GM12891 (cell line): ENCODE measurements around the gene HBM.
"Not testable (repeated sequence)": the region's sequence is repeated elsewhere in the genome, so short reads cannot be mapped to it uniquely, and the experiment has no call there.

Experiments
- DNase-seq: peaks from one replicate; pipeline ENCODE4 v3.0.0; 2011; ENCODE audit warnings: low spot score; ENCODE audit not compliant: insufficient read length
- FAIRE-seq: peaks from 2 replicates; lab custom pipeline; 2011; peaks lifted over from hg19 to GRCh38; lab: Jason Lieb, UNC
- PAX5 ChIP-seq: IDR thresholded peaks from 2 replicates; pipeline ENCODE4 v1.6.1; 2011; ENCODE audit warnings: low read length, moderate library complexity, mild to moderate bottlenecking; ENCODE audit not compliant: insufficient read depth, severe bottlenecking
- POLR2A ChIP-seq: IDR thresholded peaks from 2 replicates; pipeline ENCODE4 v1.6.1; 2011; ENCODE audit warnings: low read depth, low read length, control low read depth
- POLR2AphosphoS5 ChIP-seq: IDR thresholded peaks from 2 replicates; pipeline ENCODE4 v1.6.1; 2011; ENCODE audit warnings: low read depth, low read length, control low read depth
- POU2F2 ChIP-seq: IDR thresholded peaks from 2 replicates; pipeline ENCODE4 v1.6.1; 2011; ENCODE audit warnings: low read depth, mild to moderate bottlenecking, control low read depth, low read length, moderate library complexity
- SPI1 ChIP-seq: IDR thresholded peaks from 2 replicates; pipeline ENCODE4 v1.6.1; 2011; ENCODE audit warnings: low read depth, low read length, control low read depth
- TAF1 ChIP-seq: IDR thresholded peaks from 2 replicates; pipeline ENCODE4 v1.6.1; 2011; ENCODE audit warnings: low read depth, low read length, control low read depth

Gene HBM

GRCh38 chr16:170788-171187 lies 5.0 kb downstream of the HBM start:
- TF ChIP-seq TAF1 (no peak), POLR2A (no peak), SPI1 (no peak), PAX5 (no peak), POU2F2 (no peak), POLR2AphosphoS5 (no peak)
- FAIRE-seq (no peak), DNase-seq (no peak)

- not testable (repeated sequence) for FAIRE-seq, DNase-seq
These were observed 6.7 kb downstream of the HBM start, which contains the start of gene HBA2 for GRCh38 chr16:172374-172941. HBA2 (plus strand) TSS chr16:172876; CDS start chr16:172913, 37 bp downstream.

- not testable (repeated sequence) for DNase-seq, FAIRE-seq
These were observed 7.6 kb downstream of the HBM start for GRCh38 chr16:173211-173854.

- DNase-seq, FAIRE-seq: not testable (repeated sequence)
These were observed 8.4 kb downstream of the HBM start for GRCh38 chr16:173928-174769.

GRCh38 chr16:175011-175949 lies 9.5 kb downstream of the HBM start:
- FAIRE-seq (no peak), DNase-seq (no peak)
- TF ChIP-seq TAF1 (no peak), PAX5 (no peak), POU2F2 (no peak), SPI1 (no peak)

- not testable (repeated sequence) for FAIRE-seq, DNase-seq
These were observed 10.2 kb downstream of the HBM start for GRCh38 chr16:176006-176405.

GRCh38 chr16:176477-177382 lies 11.0 kb downstream of the HBM start, which contains the start of gene HBA1:
HBA1 (plus strand) TSS chr16:176680; CDS start chr16:176717, 37 bp downstream.
- DNase-seq, FAIRE-seq: not testable (repeated sequence)

GRCh38 chr16:177394-177822 lies 11.6 kb downstream of the HBM start:
- DNase-seq (no peak), FAIRE-seq (no peak)
- no peak for TF ChIP-seq SPI1
- TF ChIP-seq POLR2A = no peak
- TF ChIP-seq POLR2AphosphoS5 = no peak
- no peak for TF ChIP-seq PAX5
- no peak for TF ChIP-seq POU2F2
- no peak for TF ChIP-seq TAF1

- DNase-seq (no peak), FAIRE-seq (no peak)
- TF ChIP-seq POLR2A (no peak), POU2F2 (no peak), SPI1 (no peak), TAF1 (no peak), POLR2AphosphoS5 (no peak), PAX5 (no peak)
These were observed 12.3 kb downstream of the HBM start for GRCh38 chr16:177981-178667.

GRCh38 chr16:178668-179015 lies 12.9 kb downstream of the HBM start:
- TF ChIP-seq POLR2AphosphoS5 (no peak), POLR2A (no peak), TAF1 (no peak), SPI1 (no peak), POU2F2 (no peak), PAX5 (no peak)
- no peak for DNase-seq
- no peak for FAIRE-seq
